ENCODE measurements around the gene SLC6A13. TPM values are rescaled to one million over a fixed set of nuclear protein-coding genes. Genes with fewer than 3 reads are reported as not detected.

Gene SLC6A13
- total RNA-seq, 1 experiment from 2014 or later, result not detected

- Histone ChIP-seq H3K9ac (ENCODE audit: extremely low read depth, insufficient read length, low read length) (no peak overlapping the region), H3K4ac (ENCODE audit: low read depth, low read length) (no peak overlapping the region), H2BK5ac (ENCODE audit: insufficient read length, low read length) (no peak overlapping the region), H3K4me2 (ENCODE audit: insufficient read depth, insufficient read length, low read length) (no peak overlapping the region), H4K91ac (ENCODE audit: insufficient read length, low read depth, low read length) (no peak overlapping the region), H4K5ac (ENCODE audit: insufficient read length, low read depth, low read length) (no peak overlapping the region), H3K18ac (ENCODE audit: insufficient read length, low read depth, low read length) (no peak overlapping the region), H3K23ac (ENCODE audit: insufficient read length, low read depth, low read length) (no peak overlapping the region), H3K79me2 (ENCODE audit: insufficient read depth, low read length) (no peaks in the 10 kb centered on the region), H2AK5ac (ENCODE audit: insufficient read length, low read length) (no peak overlapping the region), H3K9me3 (ENCODE audit: control insufficient read depth, low read depth, low read length) (no peaks in the 10 kb centered on the region), H3K4me1 (ENCODE audit: insufficient read depth, low read length) (no peaks in the 10 kb centered on the region; the same call in 1 of the 2 replicates), H3K23me2 (ENCODE audit: insufficient read length, low read depth, low read length, poor library complexity, severe bottlenecking) (no peaks in the 10 kb centered on the region), H4K20me1 (ENCODE audit: control insufficient read depth, insufficient read depth, insufficient read length) (no peaks in the 10 kb centered on the region), H3T11ph (ENCODE audit: low read length) (no peak overlapping the region), H4K8ac (replicated peaks; ENCODE audit: insufficient read length, low read depth, low read length) (no peak overlapping the region), H3K14ac (ENCODE audit: insufficient read depth, low read length) (no peak overlapping the region), H2BK120ac (ENCODE audit: low read depth, low read length, poor library complexity, severe bottlenecking) (no peak overlapping the region), H3K27me3 (ENCODE audit: insufficient read depth, low read length) (no peaks in the 10 kb centered on the region), H2BK12ac (ENCODE audit: insufficient read length, low read depth, low read length) (no peak overlapping the region), H3K27ac (ENCODE audit: insufficient read length, low read depth, low read length) (no peak overlapping the region), H2BK15ac (ENCODE audit: low read depth, low read length) (no peak overlapping the region), H3K56ac (ENCODE audit: insufficient read length, low read depth, low read length) (no peak overlapping the region), H2AFZ (ENCODE audit: low read length) (no peak overlapping the region), H2BK20ac (ENCODE audit: low read depth, low read length, poor library complexity, severe bottlenecking) (no peak overlapping the region), H3K79me1 (ENCODE audit: insufficient read depth, low read depth, low read length, poor library complexity, severe bottlenecking) (no peaks in the 10 kb centered on the region)
- Mint-ChIP-seq H3K36me3 (ENCODE audit: insufficient read depth in 1 of 3, low read depth in 3 of 3) (no peaks in the 10 kb centered on the region), H3K4me3 (no peak overlapping the region), H3K27ac (no peak overlapping the region), H3K9me3 (no peaks in the 10 kb centered on the region; a peak in 1 of 5 replicates), H3K4me1 (peaks cover 4 to 8% of the 10 kb centered on the region in 2 experiments; a peak in 3 of 4 replicates), H3K27me3 (ENCODE audit: low read depth) (peaks cover 34% of the 10 kb centered on the region)
- no peak for DNase-seq
- TF ChIP-seq CTCF (conservative IDR thresholded peaks at IDR 0.05), result no peak
- WGBS (ENCODE audit: extremely low coverage, insufficient read length, low lambda C conversion rate), result no CpG with 5 or more reads among the region's 9 CpGs
Measured at GRCh38 chr12:254912-255311, 7.7 kb downstream of the SLC6A13 start.

Data from H9 (cell line).